B cell (primary cell): ENCODE measurements around the gene ELL. TPM values are rescaled to one million over a fixed set of nuclear protein-coding genes. Genes with fewer than 3 reads are reported as not detected.

Source experiments
- ATAC-seq: fragments of 200-7000 bp; cut with Tn5 transposase; one replicate; pipeline ENCODE4 v1.10.0; 2021; ENCODE audit warnings: low read depth, mild to moderate bottlenecking, moderate number of reproducible peaks, moderate library complexity
- CTCF ChIA-PET: fragments of 350-600 bp; sonication (Branson Sonifier 250); formaldehyde crosslinking; loops from one replicate; lab custom pipeline; 2021; ENCODE audit warnings: antibody characterized with exemption, inconsistent platforms; lab: Charles Lee
- POLR2A ChIA-PET: fragments of 350-600 bp; sonication (Branson Sonifier 250); formaldehyde crosslinking; loops from one replicate; lab custom pipeline; 2021; ENCODE audit warnings: antibody characterized with exemption; lab: Charles Lee
- DNase-seq: peaks from one replicate; pipeline ENCODE4 v3.0.0; 2013
- H2AFZ ChIP-seq: 2 replicates; pipeline ENCODE4 v1.6.1; 2012; ENCODE audit warnings: mild to moderate bottlenecking, low read depth, low read length; ENCODE audit not compliant: insufficient read depth, poor library complexity, severe bottlenecking
- H3K27ac ChIP-seq, 2 donors: 1 replicate in 1 of 2; 2 replicates in 1 of 2; pipeline ENCODE4 v1.5.1; 2012 to 2013; ENCODE audit warnings: low read length in 2 of 2, mild to moderate bottlenecking in 2 of 2, moderate library complexity in 1 of 2
- H3K27me3 ChIP-seq, 4 experiments: fragments of 200-600 bp in 1 of 4; sonication (generic) in 1 of 4; replicated peaks in 1 of 4; 1 replicate in 2 of 4; 2 replicates in 2 of 4; pipeline versions ENCODE4 v1.6.1 to v1.7.0; 2013 to 2016; ENCODE audit warnings: low read length in 3 of 4, mild to moderate bottlenecking in 2 of 4, mixed read lengths in 1 of 4, moderate library complexity in 1 of 4; ENCODE audit not compliant: insufficient read depth in 4 of 4, control insufficient read depth in 3 of 4; ENCODE audit errors: control extremely low read depth in 1 of 4
- H3K36me3 ChIP-seq, 2 experiments: replicated peaks in 1 of 2; 1 replicate in 1 of 2; 2 replicates in 1 of 2; pipeline versions ENCODE4 v1.6.1 to v1.7.1; 2013; ENCODE audit warnings: low read length in 1 of 2; ENCODE audit not compliant: insufficient read depth in 2 of 2, control insufficient read depth in 1 of 2; ENCODE audit errors: control extremely low read depth in 1 of 2, extremely low read depth in 1 of 2
- H3K4me1 ChIP-seq, 2 donors: fragments of 200-600 bp in 1 of 2; sonication (generic) in 1 of 2; 1 replicate in 1 of 2; 2 replicates in 1 of 2; pipeline versions ENCODE4 v1.5.1 to v1.6.1; 2013 to 2017; ENCODE audit warnings: low read length in 2 of 2; ENCODE audit not compliant: control insufficient read depth in 2 of 2, insufficient read depth in 2 of 2
- H3K4me2 ChIP-seq: replicated peaks from 2 replicates; pipeline ENCODE3; 2012; ENCODE audit warnings: mild to moderate bottlenecking, low read depth, low read length; ENCODE audit not compliant: poor library complexity, severe bottlenecking
- H3K4me3 ChIP-seq, 5 experiments: fragments of 200-600 bp in 1 of 5; sonication (generic) in 1 of 5; 1 replicate in 3 of 5; 2 replicates in 2 of 5; pipeline versions ENCODE4 v1.5.1 to v1.7.0; 2011 to 2016; ENCODE audit warnings: low read length in 4 of 5, mild to moderate bottlenecking in 4 of 5, low read depth in 2 of 5, control low read depth in 1 of 5, moderate library complexity in 1 of 5; ENCODE audit not compliant: insufficient read depth in 1 of 5; ENCODE audit errors: control extremely low read depth in 1 of 5, extremely low read depth in 1 of 5
- H3K79me2 ChIP-seq: fragments of 200-600 bp; sonication (generic); one replicate; pipeline ENCODE4 v1.6.0; 2016; ENCODE audit warnings: low read length; ENCODE audit not compliant: control insufficient read depth, insufficient read depth
- H3K9ac ChIP-seq: fragments of 200-600 bp; sonication (generic); 2 replicates; pipeline ENCODE4 v1.6.1; 2017; ENCODE audit warnings: mild to moderate bottlenecking, low read length, moderate library complexity
- H3K9me3 ChIP-seq, 3 donors: one replicate each; pipeline versions ENCODE4 v1.6.1 to v1.7.1; 2013; ENCODE audit warnings: low read length in 2 of 3; ENCODE audit not compliant: control insufficient read depth in 2 of 3, insufficient read depth in 1 of 3; ENCODE audit errors: control extremely low read depth in 1 of 3
- H4K20me1 ChIP-seq: 2 replicates; pipeline ENCODE4 v1.6.0; 2012; ENCODE audit warnings: mild to moderate bottlenecking, low read length; ENCODE audit not compliant: insufficient read depth, control insufficient read depth, poor library complexity, severe bottlenecking
- H3K27ac Mint-ChIP-seq: one replicate; pipeline ENCODE4 v1.8.0; 2021; ENCODE audit warnings: mixed read lengths
- H3K27me3 Mint-ChIP-seq: one replicate; pipeline ENCODE4 v1.8.0; 2021; ENCODE audit warnings: mixed read lengths
- H3K4me1 Mint-ChIP-seq: one replicate; pipeline ENCODE4 v1.8.0; 2021; ENCODE audit warnings: mixed read lengths
- H3K4me3 Mint-ChIP-seq: one replicate; pipeline ENCODE4 v1.8.0; 2021; ENCODE audit warnings: mixed read lengths
- H3K9me3 Mint-ChIP-seq: one replicate; pipeline ENCODE4 v1.8.0; 2022; ENCODE audit warnings: mixed read lengths; ENCODE audit not compliant: insufficient read depth
- EZH2 ChIP-seq: IDR thresholded peaks from 2 replicates; pipeline ENCODE4 v1.6.1; 2012; ENCODE audit warnings: borderline replicate concordance, low read depth, mild to moderate bottlenecking, moderate library complexity, low read length; ENCODE audit not compliant: insufficient read depth, poor library complexity, severe bottlenecking
- WGBS: methylation state at CpG from one replicate; pipeline ENCODE4 v1.1.5; 2013; ENCODE audit warnings: missing lambda C conversion rate; ENCODE audit not compliant: insufficient coverage; 5-methylcytosine and 5-hydroxymethylcytosine counted together
- intact Hi-C: fragments of 100-400 bp; cut with micrococcal nuclease; formaldehyde crosslinking; loops from one replicate; pipeline ENCODE4 v1.10.0; 2022
- polyA plus RNA-seq: library from polyadenylated mRNA; depleted of rRNA; stranded (reverse); fragments of >200 nt; gene quantifications from 2 replicates; pipeline ENCODE4 v1.2.3, GENCODE V29; 2012
- total RNA-seq, 2 donors: library from RNA; stranded (reverse); fragments of 120-200 nt in 1 of 2; gene quantifications; 1 replicate in 1 of 2; 2 replicates in 1 of 2; pipeline versions ENCODE4 v1.2.3 to v1.2.4, GENCODE V29; 2013 to 2022
- TF ChIP-seq, protein P1 (sequence below): fragments of 200-600 bp; IDR thresholded peaks from one replicate; pipeline ENCODE4 v1.8.0; 2022; ENCODE audit warnings: antibody characterized with exemption, mild to moderate bottlenecking

Gene ELL
- total and polyA plus RNA-seq, 2 donors (not counting 1 experiment from before 2014, with no cell fraction given): 21.2 to 31.4 TPM

DNA sequence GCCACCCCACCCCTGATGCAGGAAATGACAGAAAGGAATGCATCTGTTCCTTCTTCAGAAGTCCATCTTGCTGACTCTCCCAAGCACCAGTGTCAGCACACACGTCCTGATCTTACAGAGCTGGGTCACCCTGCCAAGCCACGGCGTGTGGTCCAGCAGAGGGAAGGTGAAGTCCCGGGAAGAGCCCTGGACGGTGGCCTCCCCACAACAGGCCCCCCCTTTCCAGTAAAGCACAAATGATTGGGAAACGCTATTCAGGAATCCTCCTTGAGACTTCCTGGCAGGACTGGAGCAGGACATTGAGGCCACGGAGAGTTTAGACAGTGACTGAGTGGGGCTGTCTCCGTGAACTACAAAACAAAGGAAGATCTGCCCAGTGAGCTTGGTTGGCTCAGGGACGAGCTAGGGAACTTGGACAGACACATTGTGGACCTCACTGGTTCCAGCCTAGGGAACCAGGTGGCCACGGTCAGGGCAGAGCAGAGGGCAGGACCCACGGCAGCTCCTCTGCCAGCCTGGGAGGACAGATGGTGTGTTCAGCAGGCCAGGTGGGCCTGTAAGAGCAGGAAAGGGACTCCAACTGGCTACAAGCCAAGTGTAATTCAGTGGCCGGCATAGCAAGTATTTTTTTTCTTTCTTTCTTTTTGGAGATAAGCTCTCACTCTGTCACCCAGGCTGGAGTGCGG lies 41.7 kb downstream of the ELL start:
- peak overlapping the region; percentile 15 for H3K27ac Mint-ChIP-seq
- Histone ChIP-seq H3K9ac (no peak overlapping the region), H3K36me3 (peaks cover 0 to 2% of the 10 kb centered on the region in 2 experiments), H4K20me1 (peaks cover 97% of the 10 kb centered on the region), H3K9me3 (no peaks in the 10 kb centered on the region), H3K27me3 (no peaks in the 10 kb centered on the region), H3K4me3 (no peak overlapping the region), H3K27ac (no peak overlapping the region), H2AFZ (no peak overlapping the region), H3K79me2 (peaks cover 97% of the 10 kb centered on the region), H3K4me2 (no peak overlapping the region), H3K4me1 (peaks cover 18 to 24% of the 10 kb centered on the region in 2 donors)
- ATAC-seq (no peak), DNase-seq (no peak)
- peak overlapping the region; percentile 19 for H3K4me3 Mint-ChIP-seq
- peaks cover 64% of the 10 kb centered on the region for H3K4me1 Mint-ChIP-seq
- ChIA-PET POLR2A (no interaction called here), CTCF (interaction anchor here (1.2 to 1.3 kb wide), 2 partner anchors 11 to 40 kb away, joined by 4 to 5 read pairs; no protein-coding TSS in a partner anchor)
- TF ChIP-seq EZH2: no peak
- TF ChIP-seq, protein P1, sequence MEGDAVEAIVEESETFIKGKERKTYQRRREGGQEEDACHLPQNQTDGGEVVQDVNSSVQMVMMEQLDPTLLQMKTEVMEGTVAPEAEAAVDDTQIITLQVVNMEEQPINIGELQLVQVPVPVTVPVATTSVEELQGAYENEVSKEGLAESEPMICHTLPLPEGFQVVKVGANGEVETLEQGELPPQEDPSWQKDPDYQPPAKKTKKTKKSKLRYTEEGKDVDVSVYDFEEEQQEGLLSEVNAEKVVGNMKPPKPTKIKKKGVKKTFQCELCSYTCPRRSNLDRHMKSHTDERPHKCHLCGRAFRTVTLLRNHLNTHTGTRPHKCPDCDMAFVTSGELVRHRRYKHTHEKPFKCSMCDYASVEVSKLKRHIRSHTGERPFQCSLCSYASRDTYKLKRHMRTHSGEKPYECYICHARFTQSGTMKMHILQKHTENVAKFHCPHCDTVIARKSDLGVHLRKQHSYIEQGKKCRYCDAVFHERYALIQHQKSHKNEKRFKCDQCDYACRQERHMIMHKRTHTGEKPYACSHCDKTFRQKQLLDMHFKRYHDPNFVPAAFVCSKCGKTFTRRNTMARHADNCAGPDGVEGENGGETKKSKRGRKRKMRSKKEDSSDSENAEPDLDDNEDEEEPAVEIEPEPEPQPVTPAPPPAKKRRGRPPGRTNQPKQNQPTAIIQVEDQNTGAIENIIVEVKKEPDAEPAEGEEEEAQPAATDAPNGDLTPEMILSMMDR: no peak
- WGBS: 81% methylated on average over 11 of the region's 13 CpGs
- no peaks in the 10 kb centered on the region for H3K27me3 Mint-ChIP-seq
- H3K9me3 Mint-ChIP-seq: no peaks in the 10 kb centered on the region
- intact Hi-C loops: no loop called here
